MM.1S (cell line): Measurements from ENCODE around the gene ILF3.
"Not testable (repeated sequence)": the region's sequence is repeated elsewhere in the genome, so short reads cannot be mapped to it uniquely, and the experiment has no call there.

ENCODE experiments used
- DNase-seq: peaks from one replicate; pipeline ENCODE4 v3.0.0-alpha.2; 2015
- H2AFZ ChIP-seq: fragments of 300-600 bp; sonication (generic); 2 replicates; pipeline ENCODE4 v1.6.0; 2016; ENCODE audit warnings: antibody characterized with exemption, low read length
- H3F3A ChIP-seq: fragments of 300-600 bp; sonication (generic); 2 replicates; pipeline ENCODE4 v1.6.1; 2016; ENCODE audit warnings: mild to moderate bottlenecking, antibody characterized with exemption, low read length, moderate library complexity, mixed read lengths; ENCODE audit not compliant: insufficient read depth
- H3K27ac ChIP-seq: fragments of 300-600 bp; sonication (generic); 2 replicates; pipeline ENCODE4 v1.5.1; 2016; ENCODE audit warnings: mild to moderate bottlenecking, low read length
- H3K27me3 ChIP-seq: fragments of 300-600 bp; sonication (generic); replicated peaks from 2 replicates; pipeline ENCODE4 v1.6.0; 2016; ENCODE audit warnings: low read length; ENCODE audit not compliant: insufficient read depth
- H3K36me3 ChIP-seq: fragments of 300-600 bp; sonication (generic); replicated peaks from 2 replicates; pipeline ENCODE4 v1.6.1; 2016; ENCODE audit warnings: mild to moderate bottlenecking, low read length, mixed read lengths; ENCODE audit not compliant: insufficient read depth
- H3K4me1 ChIP-seq: fragments of 300-600 bp; sonication (generic); 2 replicates; pipeline ENCODE4 v1.6.1; 2016; ENCODE audit warnings: low read length, mixed read lengths
- H3K4me2 ChIP-seq: fragments of 300-600 bp; sonication (generic); 2 replicates; pipeline ENCODE4 v1.6.0; 2016; ENCODE audit warnings: low read depth, low read length
- H3K4me3 ChIP-seq: fragments of 300-600 bp; sonication (generic); 2 replicates; pipeline ENCODE4 v1.5.1; 2016; ENCODE audit warnings: low read length, mixed read lengths
- H3K79me2 ChIP-seq: fragments of 300-600 bp; sonication (generic); 2 replicates; pipeline ENCODE4 v1.6.1; 2016; ENCODE audit warnings: mixed run types, low read length, mixed read lengths
- H3K9ac ChIP-seq: fragments of 300-600 bp; sonication (generic); 2 replicates; pipeline ENCODE4 v1.6.1; 2016; ENCODE audit warnings: low read length, mixed read lengths
- H3K9me2 ChIP-seq: fragments of 300-600 bp; sonication (generic); replicated peaks from 2 replicates; pipeline ENCODE4 v1.6.1; 2016; ENCODE audit warnings: mild to moderate bottlenecking, low read length, mixed read lengths; ENCODE audit not compliant: insufficient read depth
- H3K9me3 ChIP-seq: fragments of 300-600 bp; sonication (generic); replicated peaks from 2 replicates; pipeline ENCODE4 v1.6.1; 2016; ENCODE audit warnings: mild to moderate bottlenecking, low read length, mixed read lengths; ENCODE audit not compliant: insufficient read depth
- H4K20me1 ChIP-seq: fragments of 300-600 bp; sonication (generic); 2 replicates; pipeline ENCODE4 v1.6.1; 2016; ENCODE audit warnings: mild to moderate bottlenecking, low read length, moderate library complexity, mixed read lengths; ENCODE audit not compliant: insufficient read depth
- CTCF ChIP-seq: fragments of 300-600 bp; sonication (generic); IDR thresholded peaks from 2 replicates; pipeline ENCODE4 v1.5.1; 2016; ENCODE audit warnings: antibody characterized with exemption, low read length, mixed read lengths
- EZH2 ChIP-seq: fragments of 300-600 bp; sonication (generic); optimal IDR thresholded peaks from 2 replicates; pipeline ENCODE3; 2017; ENCODE audit warnings: low read depth, mild to moderate bottlenecking, antibody characterized with exemption, low read length, mixed read lengths
- EZH2phosphoT487 ChIP-seq: fragments of 300-600 bp; sonication (generic); IDR thresholded peaks from 2 replicates; pipeline ENCODE4 v1.6.1; 2018; ENCODE audit warnings: antibody characterized with exemption, low read length

The ILF3 gene

GRCh38 chr19:10670182-10670581 lies 16.0 kb downstream of the ILF3 start:
- Histone ChIP-seq H3K27me3 (no peaks in the 10 kb centered on the region), H3K9me2 (no peaks in the 10 kb centered on the region), H3K4me2 (no peak overlapping the region), H3K36me3 (peaks cover 11% of the 10 kb centered on the region; the same call in 1 of the 2 replicates), H3F3A (peaks cover 22% of the 10 kb centered on the region), H3K27ac (no peak overlapping the region), H3K4me3 (no peak overlapping the region), H3K79me2 (peaks cover 100% of the 10 kb centered on the region), H3K4me1 (peaks cover 23% of the 10 kb centered on the region), H4K20me1 (peaks cover 63% of the 10 kb centered on the region), H3K9ac (no peak overlapping the region), H2AFZ (no peak overlapping the region), H3K9me3 (no peaks in the 10 kb centered on the region)
- TF ChIP-seq CTCF (no peak), EZH2phosphoT487 (no peak), EZH2 (no peak)
- DNase-seq: no peak

GRCh38 chr19:10670876-10671804 lies 17.0 kb downstream of the ILF3 start:
- DNase-seq: no peak
- no peak overlapping the region for H3K4me2 ChIP-seq
- no peak overlapping the region for H3K9ac ChIP-seq
- H3K4me1 ChIP-seq: peaks cover 19% of the 10 kb centered on the region
- H3K27ac ChIP-seq: no peak overlapping the region
- H3K27me3 ChIP-seq: no peaks in the 10 kb centered on the region
- peaks cover 62% of the 10 kb centered on the region for H4K20me1 ChIP-seq
- H3K9me2 ChIP-seq: no peaks in the 10 kb centered on the region
- H3K4me3 ChIP-seq: no peak overlapping the region
- peaks cover 13% of the 10 kb centered on the region; the same call in 1 of the 2 replicates for H3K36me3 ChIP-seq
- no peaks in the 10 kb centered on the region for H3K9me3 ChIP-seq
- peaks cover 17% of the 10 kb centered on the region; the same call in 1 of the 2 replicates for H3F3A ChIP-seq
- H3K79me2 ChIP-seq: peaks cover 99% of the 10 kb centered on the region
- H2AFZ ChIP-seq: no peak overlapping the region
- no peak for TF ChIP-seq CTCF
- TF ChIP-seq EZH2: no peak
- TF ChIP-seq EZH2phosphoT487: no peak

GRCh38 chr19:10671922-10672321 lies 17.8 kb downstream of the ILF3 start:
- H4K20me1 ChIP-seq: peaks cover 54% of the 10 kb centered on the region
- H3F3A ChIP-seq, H3K4me2 ChIP-seq, H3K27ac ChIP-seq, H3K9me2 ChIP-seq, H3K9me3 ChIP-seq, H3K27me3 ChIP-seq, DNase-seq, H3K9ac ChIP-seq, H2AFZ ChIP-seq, H3K4me3 ChIP-seq: not testable (repeated sequence)
- H3K4me1 ChIP-seq: peaks cover 11% of the 10 kb centered on the region
- H3K79me2 ChIP-seq: peaks cover 95% of the 10 kb centered on the region
- peaks cover 13% of the 10 kb centered on the region for H3K36me3 ChIP-seq

GRCh38 chr19:10675214-10675613 lies 21.1 kb downstream of the ILF3 start:
- H2AFZ ChIP-seq, H3K27ac ChIP-seq, H3K27me3 ChIP-seq, H3K4me3 ChIP-seq, H3F3A ChIP-seq, H3K4me2 ChIP-seq, DNase-seq, H3K4me1 ChIP-seq, H3K9ac ChIP-seq, H3K9me3 ChIP-seq, H3K9me2 ChIP-seq: not testable (repeated sequence)
- peaks cover 95% of the 10 kb centered on the region for H3K79me2 ChIP-seq
- H3K36me3 ChIP-seq: peaks cover 41% of the 10 kb centered on the region
- H4K20me1 ChIP-seq: peaks cover 23% of the 10 kb centered on the region
